HCT116 (cell line): Measurements from ENCODE around the gene MAP2K5. TPM values are rescaled to one million over a fixed set of nuclear protein-coding genes. Genes with fewer than 3 reads are reported as not detected.

Source experiments
- ATAC-seq: fragments of 200-7000 bp; cut with Tn5 transposase; 2 replicates; pipeline ENCODE4 v1.9.1; 2020; ENCODE audit warnings: mild to moderate bottlenecking, moderate library complexity
- BruUV-seq: library from RNA; stranded (reverse); fragments of 400-500 nt; replicated peaks from 2 replicates; lab custom pipeline; 2021; lab: Mats Ljungman, UMichigan
- CTCF ChIA-PET: fragments of 300-600 bp; sonication (Branson Sonifier 250); formaldehyde crosslinking; loops from one replicate; lab custom pipeline; 2021; ENCODE audit warnings: antibody characterized with exemption; lab: Charles Lee
- POLR2A ChIA-PET: fragments of 300-600, 350-600 bp; sonication (Branson Sonifier 250); formaldehyde crosslinking; loops from one replicate; lab custom pipeline; 2021; ENCODE audit warnings: antibody characterized with exemption; lab: Charles Lee
- RAD21 ChIA-PET, 2 experiments: fragments of 300-600 bp; sonication (Branson Sonifier 250); formaldehyde crosslinking; loops; one replicate each; lab custom pipeline; 2023; ENCODE audit warnings: low total read pairs in 2 of 2; ENCODE audit not compliant: uncharacterized antibody in 2 of 2, unreplicated experiment in 2 of 2, low non-redundant PET in 1 of 2; lab: Charles Lee
- DNase-seq: peaks from one replicate; pipeline ENCODE4 v3.0.0-alpha.2; 2010; ENCODE audit warnings: low read depth, low spot score
- H2AFZ ChIP-seq: fragments of 200-600 bp; shearing (Covaris generic), sonication (generic); 2 replicates; pipeline ENCODE4 v1.6.1; 2017; ENCODE audit warnings: low read depth, mixed run types, mixed read lengths, antibody characterized with exemption, low read length; ENCODE audit not compliant: poor library complexity, severe bottlenecking
- H3K27ac ChIP-seq: 2 replicates; pipeline ENCODE4 v1.5.1; 2012; ENCODE audit warnings: low read depth, low read length
- H3K27me3 ChIP-seq: fragments of 200-600 bp; sonication (generic); 2 replicates; pipeline ENCODE4 v1.6.1; 2016; ENCODE audit warnings: mixed run types, low read length, mixed read lengths; ENCODE audit not compliant: insufficient read depth
- H3K36me3 ChIP-seq, 2 experiments: fragments of 200-500 bp in 1 of 2; fragments of 200-600 bp in 1 of 2; sonication (Bioruptor generic) in 1 of 2; sonication (generic) in 1 of 2; 2 replicates each; pipeline versions ENCODE4 v1.5.1 to v1.6.1; 2014 to 2016; ENCODE audit warnings: low read length in 2 of 2, inconsistent platforms in 1 of 2, mixed read lengths in 1 of 2, mixed run types in 1 of 2; ENCODE audit not compliant: insufficient read depth in 2 of 2, control insufficient read depth in 1 of 2
- H3K4me1 ChIP-seq, 2 experiments: fragments of 200-600 bp in 1 of 2; sonication (generic) in 1 of 2; 2 replicates each; pipeline versions ENCODE4 v1.5.1 to v1.6.1; 2012 to 2017; ENCODE audit warnings: low read length in 2 of 2, inconsistent platforms in 1 of 2, mild to moderate bottlenecking in 1 of 2, mixed read lengths in 1 of 2, mixed run types in 1 of 2, moderate library complexity in 1 of 2; ENCODE audit not compliant: insufficient read depth in 2 of 2, control insufficient read depth in 1 of 2
- H3K4me2 ChIP-seq: fragments of 200-600 bp; sonication (generic); 2 replicates; pipeline ENCODE4 v1.6.1; 2017; ENCODE audit warnings: mixed run types, low read length, mixed read lengths
- H3K4me3 ChIP-seq, 2 experiments: fragments of 200-600 bp in 1 of 2; sonication (generic) in 1 of 2; replicated peaks in 1 of 2; 2 replicates each; pipeline ENCODE4 v1.5.1; 2011 to 2016; ENCODE audit warnings: low read length in 2 of 2, control low read depth in 1 of 2, low read depth in 1 of 2, mild to moderate bottlenecking in 1 of 2, mixed read lengths in 1 of 2, mixed run types in 1 of 2
- H3K79me2 ChIP-seq: fragments of 200-600 bp; sonication (generic); 2 replicates; pipeline ENCODE4 v1.6.1; 2017; ENCODE audit warnings: mild to moderate bottlenecking, mixed run types, low read length, moderate library complexity, mixed read lengths; ENCODE audit not compliant: insufficient read depth
- H3K9ac ChIP-seq: fragments of 200-600 bp; sonication (generic); 2 replicates; pipeline ENCODE4 v1.6.1; 2016; ENCODE audit warnings: low read length, mixed read lengths
- H3K9me2 ChIP-seq: fragments of 200-600 bp; sonication (generic), shearing (Covaris generic); 2 replicates; pipeline ENCODE4 v1.6.1; 2017; ENCODE audit warnings: mixed run types, mild to moderate bottlenecking, moderate library complexity; ENCODE audit not compliant: insufficient read depth
- H3K9me3 ChIP-seq, 2 experiments: fragments of 200-500 bp in 1 of 2; fragments of 200-600 bp in 1 of 2; sonication (Bioruptor generic) in 1 of 2; sonication (generic) in 1 of 2; 2 replicates each; pipeline ENCODE4 v1.6.1; 2014 to 2017; ENCODE audit warnings: low read length in 2 of 2, mixed read lengths in 2 of 2, inconsistent platforms in 1 of 2, low read depth in 1 of 2, mild to moderate bottlenecking in 1 of 2, mixed run types in 1 of 2, moderate library complexity in 1 of 2; ENCODE audit not compliant: control insufficient read depth in 1 of 2, insufficient read depth in 1 of 2
- H4K20me1 ChIP-seq: fragments of 200-600 bp; sonication (generic), shearing (Covaris generic); 2 replicates; pipeline ENCODE4 v1.6.1; 2017; ENCODE audit warnings: mixed run types, mild to moderate bottlenecking, moderate library complexity; ENCODE audit not compliant: insufficient read depth
- CBX3 ChIP-seq: IDR thresholded peaks from 2 replicates; pipeline ENCODE4 v1.6.1; 2012; ENCODE audit warnings: low read depth
- CEBPB ChIP-seq: IDR thresholded peaks from 2 replicates; pipeline ENCODE4 v1.6.1; 2012; ENCODE audit warnings: low read depth
- EGR1 ChIP-seq: IDR thresholded peaks from 2 replicates; pipeline ENCODE4 v1.6.1; 2012; ENCODE audit warnings: low read depth
- ELF1 ChIP-seq: IDR thresholded peaks from 2 replicates; pipeline ENCODE4 v1.6.1; 2012; ENCODE audit warnings: low read depth, borderline replicate concordance
- POLR2A ChIP-seq: IDR thresholded peaks from 2 replicates; pipeline ENCODE4 v1.7.0; 2011; ENCODE audit warnings: borderline replicate concordance; ENCODE audit not compliant: insufficient read depth, insufficient read length; ENCODE audit errors: extremely low read depth
- POLR2AphosphoS5 ChIP-seq: IDR thresholded peaks from 2 replicates; pipeline ENCODE4 v1.6.1; 2011; ENCODE audit warnings: mild to moderate bottlenecking, low read depth, low read length, moderate library complexity
- RAD21 ChIP-seq: IDR thresholded peaks from 2 replicates; pipeline ENCODE4 v1.6.1; 2012; ENCODE audit warnings: low read depth, mild to moderate bottlenecking
- SIN3A ChIP-seq: IDR thresholded peaks from 2 replicates; pipeline ENCODE4 v1.6.1; 2012; ENCODE audit warnings: low read depth
- SP1 ChIP-seq: IDR thresholded peaks from 2 replicates; pipeline ENCODE4 v1.6.1; 2012; ENCODE audit warnings: low read depth
- SRF ChIP-seq: IDR thresholded peaks from 2 replicates; pipeline ENCODE4 v1.6.1; 2012; ENCODE audit warnings: low read depth
- TCF7L2 ChIP-seq: IDR thresholded peaks from 2 replicates; pipeline ENCODE4 v1.7.0; 2011; ENCODE audit warnings: borderline replicate concordance, inconsistent platforms; ENCODE audit not compliant: insufficient read depth, insufficient read length; ENCODE audit errors: extremely low read depth
- YY1 ChIP-seq: IDR thresholded peaks from 2 replicates; pipeline ENCODE4 v1.6.1; 2011; ENCODE audit warnings: low read length, low read depth, moderate library complexity, mild to moderate bottlenecking; ENCODE audit not compliant: insufficient replicate concordance; ENCODE audit errors: extremely low read depth
- ZFX ChIP-seq: fragments of 450-650 bp; IDR thresholded peaks from 2 replicates; pipeline ENCODE4 v1.6.1; 2017
- ZNF274 ChIP-seq: fragments of 200-500 bp; sonication (Bioruptor generic); IDR thresholded peaks from 2 replicates; pipeline ENCODE4 v1.6.1; 2014; ENCODE audit warnings: mild to moderate bottlenecking, low read depth, low read length, inconsistent platforms
- intact Hi-C: fragments of 100-400 bp; cut with micrococcal nuclease; formaldehyde crosslinking; loops from 2 replicates; pipeline ENCODE4 v1.10.0; 2022
- total RNA-seq: library from RNA; stranded (reverse); gene quantifications from one replicate; pipeline ENCODE4 v1.2.1, GENCODE V29; 2021; ENCODE audit not compliant: unreplicated experiment
- TF ChIP-seq, protein P1 (sequence below): IDR thresholded peaks from 2 replicates; pipeline ENCODE4 v1.6.1; 2012
- TF ChIP-seq, protein P2 (sequence below), 3 experiments: fragments of 200-600 bp in 1 of 3; sonication (generic) in 1 of 3; IDR thresholded peaks in 2 of 3; conservative IDR thresholded peaks in 1 of 3; 2 replicates each; pipeline ENCODE4 v1.5.1; 2012 to 2017; ENCODE audit warnings: low read depth in 2 of 3, low read length in 2 of 3, antibody characterized with exemption in 1 of 3, borderline replicate concordance in 1 of 3, control low read depth in 1 of 3, mild to moderate bottlenecking in 1 of 3, mixed read lengths in 1 of 3, mixed run types in 1 of 3, moderate library complexity in 1 of 3; ENCODE audit not compliant: insufficient read depth in 1 of 3
- TF ChIP-seq, protein P3 (sequence below): IDR thresholded peaks from 2 replicates; pipeline ENCODE4 v1.6.1; 2012

Gene MAP2K5
- total RNA-seq, 1 experiment from 2014 or later: 15.6 TPM

DNA sequence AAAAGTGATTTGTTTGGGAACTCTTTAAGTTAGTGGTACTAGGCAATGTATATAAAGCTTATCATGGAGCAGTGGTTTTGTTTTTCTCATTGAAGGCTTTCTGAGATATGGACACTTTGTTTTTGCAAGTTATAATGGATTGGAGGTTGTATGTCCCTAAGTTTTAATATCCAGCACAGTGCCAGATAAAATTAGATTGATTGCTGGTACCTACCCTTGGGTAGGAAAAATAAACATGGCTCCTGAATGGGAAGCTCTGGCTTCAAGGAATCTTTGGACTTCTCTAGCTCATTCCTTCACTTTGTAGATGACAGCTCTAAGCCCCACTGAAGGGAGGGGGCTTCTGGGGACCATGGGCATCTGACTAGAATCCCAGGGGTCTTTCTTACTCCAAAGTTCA lies 201.1 kb downstream of the MAP2K5 start:
- RAD21 ChIA-PET: no interaction called here
- Histone ChIP-seq H3K9ac (no peak overlapping the region), H3K36me3 (no peaks in the 10 kb centered on the region), H3K9me2 (no peaks in the 10 kb centered on the region), H3K4me3 (no peak overlapping the region), H3K4me2 (no peak overlapping the region), H3K79me2 (no peaks in the 10 kb centered on the region), H3K4me1 (no peaks in the 10 kb centered on the region), H3K9me3 (no peaks in the 10 kb centered on the region), H3K27ac (no peak overlapping the region), H4K20me1 (no peaks in the 10 kb centered on the region), H3K27me3 (no peaks in the 10 kb centered on the region), H2AFZ (no peak overlapping the region)
- BruUV-seq: no TSS peak
- DNase-seq: no peak
- CTCF ChIA-PET: no interaction called here
- intact Hi-C loops: no loop called here
- TF ChIP-seq TCF7L2: no peak
- TF ChIP-seq CBX3: no peak
- no peak for TF ChIP-seq ELF1
- TF ChIP-seq EGR1: no peak
- no peak for TF ChIP-seq ZFX
- TF ChIP-seq, protein P1, sequence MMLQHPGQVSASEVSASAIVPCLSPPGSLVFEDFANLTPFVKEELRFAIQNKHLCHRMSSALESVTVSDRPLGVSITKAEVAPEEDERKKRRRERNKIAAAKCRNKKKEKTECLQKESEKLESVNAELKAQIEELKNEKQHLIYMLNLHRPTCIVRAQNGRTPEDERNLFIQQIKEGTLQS: no peak
- ATAC-seq: no peak
- POLR2A ChIA-PET: no interaction called here

DNA sequence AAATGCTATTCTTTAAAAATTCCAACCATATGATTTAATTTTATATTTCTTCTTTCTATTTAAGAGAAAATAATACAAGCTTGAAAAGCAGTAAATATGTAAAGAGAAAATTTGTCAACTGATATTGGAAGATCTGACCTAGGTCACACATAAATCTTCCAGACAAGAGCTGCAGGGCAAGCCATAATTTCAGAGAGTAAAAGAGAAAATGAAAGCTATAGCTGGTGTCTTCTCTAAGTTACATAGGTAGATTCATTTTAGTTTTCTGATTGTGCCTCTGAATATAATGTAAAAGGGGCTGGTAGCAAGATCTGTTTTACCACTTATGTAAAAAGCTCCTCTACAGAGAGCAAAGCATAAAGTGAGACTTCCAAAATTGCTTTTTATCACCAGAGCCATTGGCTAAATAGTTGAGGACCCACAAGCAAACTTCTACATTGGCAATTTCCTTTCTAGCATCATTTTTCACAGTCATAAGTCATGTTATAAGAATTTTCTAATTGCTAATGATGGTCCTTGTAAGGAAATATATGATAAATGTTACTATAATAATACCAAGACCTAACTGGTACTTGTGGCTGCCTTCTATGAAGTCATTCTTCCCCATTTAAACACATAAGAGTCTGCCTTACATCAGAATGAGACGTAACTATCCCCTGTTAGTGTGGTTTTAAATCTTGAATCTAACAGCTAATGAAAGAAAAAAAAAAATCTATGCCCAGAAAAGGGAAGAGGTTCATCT lies 202.0 kb downstream of the MAP2K5 start:
- ChIA-PET POLR2A (no interaction called here), CTCF (no interaction called here), RAD21 (no interaction called here)
- Histone ChIP-seq H2AFZ (no peak overlapping the region), H3K4me3 (no peak overlapping the region), H3K27me3 (no peaks in the 10 kb centered on the region), H3K9ac (no peak overlapping the region), H3K36me3 (no peaks in the 10 kb centered on the region), H3K4me1 (no peaks in the 10 kb centered on the region), H3K9me3 (no peaks in the 10 kb centered on the region), H3K4me2 (no peak overlapping the region), H3K27ac (no peak overlapping the region), H4K20me1 (no peaks in the 10 kb centered on the region), H3K79me2 (no peaks in the 10 kb centered on the region), H3K9me2 (no peaks in the 10 kb centered on the region)
- no peak for DNase-seq
- no TSS peak for BruUV-seq
- ATAC-seq: no peak
- intact Hi-C loops: no loop called here
- TF ChIP-seq POLR2AphosphoS5 (no peak), ELF1 (no peak), POLR2A (no peak), SRF (no peak), ZNF274 (no peak), RAD21 (no peak), CEBPB (no peak), SIN3A (no peak), EGR1 (no peak), SP1 (no peak), TCF7L2 (no peak), YY1 (no peak)
- TF ChIP-seq, protein P1: no peak
- TF ChIP-seq, protein P2, sequence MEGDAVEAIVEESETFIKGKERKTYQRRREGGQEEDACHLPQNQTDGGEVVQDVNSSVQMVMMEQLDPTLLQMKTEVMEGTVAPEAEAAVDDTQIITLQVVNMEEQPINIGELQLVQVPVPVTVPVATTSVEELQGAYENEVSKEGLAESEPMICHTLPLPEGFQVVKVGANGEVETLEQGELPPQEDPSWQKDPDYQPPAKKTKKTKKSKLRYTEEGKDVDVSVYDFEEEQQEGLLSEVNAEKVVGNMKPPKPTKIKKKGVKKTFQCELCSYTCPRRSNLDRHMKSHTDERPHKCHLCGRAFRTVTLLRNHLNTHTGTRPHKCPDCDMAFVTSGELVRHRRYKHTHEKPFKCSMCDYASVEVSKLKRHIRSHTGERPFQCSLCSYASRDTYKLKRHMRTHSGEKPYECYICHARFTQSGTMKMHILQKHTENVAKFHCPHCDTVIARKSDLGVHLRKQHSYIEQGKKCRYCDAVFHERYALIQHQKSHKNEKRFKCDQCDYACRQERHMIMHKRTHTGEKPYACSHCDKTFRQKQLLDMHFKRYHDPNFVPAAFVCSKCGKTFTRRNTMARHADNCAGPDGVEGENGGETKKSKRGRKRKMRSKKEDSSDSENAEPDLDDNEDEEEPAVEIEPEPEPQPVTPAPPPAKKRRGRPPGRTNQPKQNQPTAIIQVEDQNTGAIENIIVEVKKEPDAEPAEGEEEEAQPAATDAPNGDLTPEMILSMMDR (IDR thresholded peaks at IDR 0.05 in 2 of 3, conservative IDR thresholded peaks at IDR 0.05 in 1 of 3; ENCODE audit: borderline replicate concordance in 1 of 3, insufficient read depth in 1 of 3, low read depth in 2 of 3, low read length in 2 of 3): no peak
- TF ChIP-seq, protein P3, sequence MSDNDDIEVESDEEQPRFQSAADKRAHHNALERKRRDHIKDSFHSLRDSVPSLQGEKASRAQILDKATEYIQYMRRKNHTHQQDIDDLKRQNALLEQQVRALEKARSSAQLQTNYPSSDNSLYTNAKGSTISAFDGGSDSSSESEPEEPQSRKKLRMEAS: no peak
